Neural cell (in vitro differentiated cells): ENCODE data around the gene OPRD1.

ENCODE experiments used
- EP300 ChIP-seq: fragments of 450-650 bp; conservative IDR thresholded peaks from 2 replicates; pipeline ENCODE4 v1.6.1; 2014; ENCODE audit warnings: antibody characterized with exemption, mild to moderate bottlenecking, moderate library complexity; ENCODE audit not compliant: poor library complexity, severe bottlenecking
- EZH2 ChIP-seq: fragments of 200-600, 300-800 bp; shearing (Covaris generic), sonication (generic); IDR thresholded peaks from 2 replicates; pipeline ENCODE4 v1.6.1; 2014; ENCODE audit warnings: antibody characterized with exemption, low read length, borderline replicate concordance, mild to moderate bottlenecking; ENCODE audit not compliant: insufficient read depth, poor library complexity, severe bottlenecking
- POLR2AphosphoS5 ChIP-seq: IDR thresholded peaks from 2 replicates; pipeline ENCODE4 v1.6.1; 2012
- REST ChIP-seq: IDR thresholded peaks from 2 replicates; pipeline ENCODE4 v1.6.1; 2012; ENCODE audit warnings: borderline replicate concordance
- TF ChIP-seq, protein P1 (sequence below): fragments of 450-650 bp; IDR thresholded peaks from 2 replicates; pipeline ENCODE4 v1.5.1; 2014; ENCODE audit warnings: antibody characterized with exemption, mild to moderate bottlenecking, moderate library complexity; ENCODE audit not compliant: poor library complexity, severe bottlenecking

DNA sequence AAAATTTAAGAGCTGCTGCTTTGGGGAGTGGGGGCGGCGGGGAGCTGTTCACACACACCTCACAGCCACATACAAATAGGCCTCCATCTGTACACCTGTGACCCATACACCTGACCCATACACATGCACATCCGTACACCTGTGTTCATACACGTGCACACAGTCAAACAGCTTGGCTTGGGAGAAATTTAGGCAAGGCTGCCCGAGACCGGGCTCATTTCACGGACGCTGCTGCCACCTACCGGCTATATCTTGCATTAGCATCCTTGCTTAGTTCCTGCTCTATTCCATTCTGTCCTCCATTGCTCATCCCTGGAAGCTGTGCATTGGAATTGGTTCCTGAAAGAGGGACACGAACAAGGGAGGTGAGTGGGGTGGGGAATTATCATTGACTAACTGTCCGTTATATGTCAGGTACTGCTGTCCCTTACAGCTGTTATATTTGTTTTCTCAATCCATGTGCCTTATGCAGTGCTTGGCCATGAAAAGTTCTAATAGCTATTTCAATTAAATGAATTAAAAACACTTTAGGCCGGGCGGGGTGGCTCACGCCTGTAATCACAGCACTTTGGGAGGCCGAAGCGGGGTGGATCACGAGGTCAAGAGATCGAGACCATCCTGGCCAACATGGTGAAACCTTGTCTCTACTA, 65.3 kb downstream of the OPRD1 start:
- TF ChIP-seq, protein P1, sequence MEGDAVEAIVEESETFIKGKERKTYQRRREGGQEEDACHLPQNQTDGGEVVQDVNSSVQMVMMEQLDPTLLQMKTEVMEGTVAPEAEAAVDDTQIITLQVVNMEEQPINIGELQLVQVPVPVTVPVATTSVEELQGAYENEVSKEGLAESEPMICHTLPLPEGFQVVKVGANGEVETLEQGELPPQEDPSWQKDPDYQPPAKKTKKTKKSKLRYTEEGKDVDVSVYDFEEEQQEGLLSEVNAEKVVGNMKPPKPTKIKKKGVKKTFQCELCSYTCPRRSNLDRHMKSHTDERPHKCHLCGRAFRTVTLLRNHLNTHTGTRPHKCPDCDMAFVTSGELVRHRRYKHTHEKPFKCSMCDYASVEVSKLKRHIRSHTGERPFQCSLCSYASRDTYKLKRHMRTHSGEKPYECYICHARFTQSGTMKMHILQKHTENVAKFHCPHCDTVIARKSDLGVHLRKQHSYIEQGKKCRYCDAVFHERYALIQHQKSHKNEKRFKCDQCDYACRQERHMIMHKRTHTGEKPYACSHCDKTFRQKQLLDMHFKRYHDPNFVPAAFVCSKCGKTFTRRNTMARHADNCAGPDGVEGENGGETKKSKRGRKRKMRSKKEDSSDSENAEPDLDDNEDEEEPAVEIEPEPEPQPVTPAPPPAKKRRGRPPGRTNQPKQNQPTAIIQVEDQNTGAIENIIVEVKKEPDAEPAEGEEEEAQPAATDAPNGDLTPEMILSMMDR: peak; percentile 99
- TF ChIP-seq POLR2AphosphoS5 (no peak), EP300 (no peak), REST (no peak), EZH2 (no peak)
